COLO829 (cell line): ENCODE data around the gene THSD4.
A peak's percentile ranks its signal among the peaks of the same experiment; 100 is the strongest.

Source experiments
- DNase-seq: peaks from one replicate; pipeline ENCODE4 v3.0.0; 2012; ENCODE audit warnings: low spot score

Gene THSD4

DNA sequence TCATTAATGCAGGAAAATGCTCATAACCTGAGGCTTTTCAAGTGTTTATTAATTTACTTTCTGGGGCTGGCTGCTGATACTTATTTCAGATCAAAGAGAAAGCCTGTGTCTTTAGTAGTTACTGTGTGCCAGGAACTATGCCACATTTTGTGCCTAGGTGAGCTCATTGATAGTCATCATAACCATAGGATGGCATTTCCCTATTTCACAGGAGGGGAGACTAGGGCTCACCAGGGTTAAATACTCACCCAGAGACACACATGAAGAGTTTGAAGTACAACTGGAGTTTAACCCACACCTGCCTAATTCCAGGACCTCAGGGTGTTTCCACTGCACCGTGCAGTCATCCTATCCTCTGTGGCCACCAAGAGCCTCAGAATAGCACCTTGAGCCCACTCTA is 430.7 kb downstream of the THSD4 start:
- DNase-seq, result no peak

DNA sequence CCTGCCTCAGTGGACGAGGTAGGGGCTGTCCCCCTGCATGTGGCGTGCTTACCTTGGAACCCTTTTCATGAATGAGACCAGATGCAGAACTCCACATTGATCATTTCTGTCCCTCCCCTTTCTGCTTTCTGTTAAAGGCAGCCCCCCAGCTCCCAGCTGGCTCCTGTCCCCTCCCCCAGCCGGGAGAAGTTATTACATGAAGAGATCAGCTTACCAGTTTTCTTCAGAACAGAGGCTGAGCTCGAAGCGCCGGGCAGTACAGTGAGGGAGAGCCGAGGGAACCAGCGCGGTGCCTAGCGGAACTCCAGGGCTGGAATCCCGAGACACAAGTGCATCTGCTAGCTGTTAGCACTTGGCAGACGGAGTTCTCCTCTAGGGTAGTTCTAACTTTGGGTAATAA is 431.7 kb downstream of the THSD4 start:
- no peak for DNase-seq

DNA sequence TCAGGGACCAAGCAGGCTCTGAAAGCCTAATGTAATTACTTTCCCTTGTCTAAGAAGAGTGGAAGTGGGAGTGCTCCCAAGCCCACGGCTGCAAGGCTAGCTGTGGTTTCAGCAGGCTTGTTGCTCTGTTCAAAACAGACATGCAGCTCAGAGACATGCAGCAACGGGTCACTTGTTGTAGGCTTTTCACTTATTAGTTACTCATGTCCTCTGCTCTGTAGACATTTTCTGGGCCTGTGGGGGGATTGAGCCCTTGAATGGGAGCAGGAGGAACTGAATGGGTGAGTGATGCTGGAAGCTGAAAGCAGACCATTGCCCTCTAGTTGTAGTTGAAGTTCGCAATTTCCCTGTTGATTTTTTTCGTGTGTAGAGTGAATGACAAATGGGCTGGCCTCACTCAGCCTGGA is 433.1 kb downstream of the THSD4 start:
- no peak for DNase-seq

DNA sequence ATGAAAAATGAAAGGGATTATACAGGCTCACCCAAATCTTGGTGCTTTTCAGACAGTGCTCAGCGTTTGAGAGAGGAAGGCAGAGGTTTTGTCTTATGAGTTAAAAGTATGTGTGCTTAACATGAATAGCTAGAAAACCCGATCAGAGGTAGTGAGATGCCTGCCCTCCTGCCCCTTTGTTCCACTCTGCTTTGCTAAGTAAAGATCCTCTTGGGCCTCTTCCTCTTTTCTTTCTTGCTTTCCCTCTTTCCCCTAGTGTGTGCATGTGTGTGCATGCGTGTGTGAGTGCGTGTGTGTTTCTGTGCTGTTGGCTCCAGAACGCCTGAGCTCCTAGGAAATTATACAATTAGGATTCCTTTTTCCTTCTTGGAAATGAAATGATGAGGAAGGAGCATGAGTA is 433.8 kb downstream of the THSD4 start:
- DNase-seq, result no peak

DNA sequence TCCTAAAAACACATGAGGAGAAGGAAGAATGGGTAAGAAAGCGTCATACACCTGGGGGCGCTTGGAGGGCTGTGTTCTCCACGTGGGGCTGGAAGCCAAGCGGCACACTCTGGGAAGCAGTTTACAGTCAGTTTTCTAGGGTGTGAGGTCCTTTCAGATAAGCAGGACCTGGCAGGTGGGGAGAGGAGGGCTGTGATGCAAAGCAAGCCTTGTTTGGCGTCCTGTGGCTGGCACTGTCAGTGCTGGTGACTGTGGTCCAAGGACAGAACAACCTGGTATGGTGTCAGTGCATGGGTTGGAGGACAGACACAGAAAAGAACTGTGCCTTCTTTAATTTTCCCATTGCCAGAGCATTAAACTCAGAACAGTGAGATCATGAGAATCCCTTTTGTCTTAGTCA is 434.4 kb downstream of the THSD4 start:
- DNase-seq, result no peak

DNA sequence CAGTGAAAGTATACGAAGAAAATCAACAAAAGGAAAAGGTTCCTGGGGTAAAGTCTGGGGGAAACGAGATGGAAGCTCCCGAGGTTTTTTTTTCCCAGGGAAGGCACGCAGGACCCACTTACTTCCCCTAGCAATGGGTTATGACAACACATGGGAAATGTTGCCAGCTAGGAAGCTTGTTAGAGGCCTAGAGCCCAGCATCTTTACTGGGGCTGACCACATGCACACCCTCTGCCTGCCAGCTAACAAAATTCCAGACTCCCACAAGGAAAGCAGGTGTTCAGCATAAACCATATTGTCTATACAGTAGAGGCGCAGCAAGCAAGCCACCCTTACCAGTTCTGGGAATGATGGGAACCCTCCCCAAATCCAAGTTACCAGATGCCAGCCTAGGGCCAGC is 436.3 kb downstream of the THSD4 start:
- no peak for DNase-seq

DNA sequence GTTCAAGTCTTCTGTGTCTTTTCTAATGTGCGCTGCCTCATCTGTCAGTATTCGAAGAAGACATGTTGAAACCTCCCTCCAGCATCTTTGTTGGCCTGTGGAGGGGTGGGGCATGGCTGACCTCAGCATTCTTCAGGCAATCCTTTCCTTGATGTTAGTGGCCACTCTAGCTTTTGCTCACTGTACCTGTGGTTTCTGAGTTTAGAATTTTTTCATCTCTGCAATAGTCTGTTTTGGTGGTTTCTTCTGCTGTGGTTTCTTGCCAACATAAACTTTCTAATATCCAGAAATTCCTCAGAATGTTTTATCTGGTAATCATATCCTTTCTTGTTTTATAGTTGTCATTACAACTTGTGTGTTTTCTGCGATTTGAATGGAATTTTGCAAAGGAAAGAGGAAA is 443.8 kb downstream of the THSD4 start:
- DNase-seq, result no peak

DNA sequence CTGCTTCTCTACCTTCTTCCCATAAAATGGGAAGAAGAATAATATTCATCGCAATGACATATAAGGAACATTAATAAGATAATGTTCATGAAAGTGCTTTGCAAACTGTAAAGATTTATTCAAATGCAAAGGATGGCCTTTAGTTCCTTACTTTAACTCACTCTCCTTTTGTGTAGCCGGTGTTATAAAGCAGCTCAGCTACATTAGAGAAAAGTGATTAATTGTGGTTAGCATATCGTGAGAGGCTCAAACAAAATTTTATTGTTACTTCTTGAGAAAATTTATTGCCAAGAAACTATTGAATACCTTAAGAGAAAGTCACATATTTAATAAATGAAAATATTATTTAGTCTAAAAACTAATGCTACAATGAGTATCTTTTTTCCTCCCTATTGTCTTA is 444.3 kb downstream of the THSD4 start:
- DNase-seq, result no peak

DNA sequence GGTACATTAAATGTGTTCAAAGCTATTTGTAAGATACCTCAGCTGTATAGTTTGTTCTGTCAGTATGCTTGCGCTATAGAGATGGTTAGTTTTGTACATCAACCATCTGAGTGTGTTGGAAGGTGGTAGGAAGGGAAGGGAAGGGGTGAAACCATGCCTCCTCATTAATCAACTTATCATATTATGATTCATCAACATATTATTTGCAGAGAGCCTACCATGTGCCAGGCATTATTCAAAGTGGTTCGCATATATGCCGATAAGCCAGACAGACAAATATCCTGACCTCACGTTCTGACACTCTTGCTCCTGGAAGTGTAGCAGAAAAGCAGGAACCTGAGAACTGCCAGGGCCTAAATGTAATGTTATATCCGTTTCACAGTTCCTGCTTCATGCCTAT is 447.0 kb downstream of the THSD4 start:
- no peak for DNase-seq

DNA sequence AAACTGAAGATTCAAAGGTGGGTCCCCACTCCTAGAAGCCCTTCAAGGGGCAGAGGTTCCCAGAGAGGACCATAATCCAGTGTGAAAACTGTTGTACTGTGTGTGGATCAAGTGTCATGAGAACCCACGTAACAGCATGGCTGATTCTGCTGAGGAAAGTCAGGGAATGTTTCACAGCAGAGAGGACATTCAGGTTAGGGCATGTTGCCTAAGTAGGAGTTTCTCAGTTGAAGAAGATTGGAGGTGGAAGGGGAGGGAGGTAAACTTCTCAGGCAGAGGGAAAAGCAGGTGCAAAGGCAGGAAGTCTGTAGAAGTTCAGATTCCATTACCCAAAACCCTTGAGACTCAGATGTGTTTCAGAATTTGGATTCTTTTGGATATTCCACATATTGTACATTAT is 448.9 kb downstream of the THSD4 start:
- DNase-seq, result no peak

DNA sequence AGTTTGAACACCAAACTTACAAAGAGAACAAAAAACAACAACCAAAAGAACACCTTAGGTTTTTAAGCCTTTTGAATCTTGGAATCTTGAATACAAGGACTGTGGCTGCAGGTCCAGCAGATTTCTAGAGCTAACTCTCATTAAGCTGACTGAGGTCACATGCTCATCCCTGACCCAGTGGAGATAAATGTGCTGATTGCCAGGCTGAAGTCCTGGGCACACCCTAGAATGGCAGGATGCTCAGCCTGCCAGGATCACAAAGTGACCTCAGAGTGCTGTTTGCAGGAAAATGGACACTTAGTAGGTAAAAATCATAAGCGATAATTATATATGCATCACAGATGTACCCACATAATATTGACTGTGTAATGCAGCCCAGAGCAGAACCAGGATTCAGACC is 449.7 kb downstream of the THSD4 start:
- no peak for DNase-seq

DNA sequence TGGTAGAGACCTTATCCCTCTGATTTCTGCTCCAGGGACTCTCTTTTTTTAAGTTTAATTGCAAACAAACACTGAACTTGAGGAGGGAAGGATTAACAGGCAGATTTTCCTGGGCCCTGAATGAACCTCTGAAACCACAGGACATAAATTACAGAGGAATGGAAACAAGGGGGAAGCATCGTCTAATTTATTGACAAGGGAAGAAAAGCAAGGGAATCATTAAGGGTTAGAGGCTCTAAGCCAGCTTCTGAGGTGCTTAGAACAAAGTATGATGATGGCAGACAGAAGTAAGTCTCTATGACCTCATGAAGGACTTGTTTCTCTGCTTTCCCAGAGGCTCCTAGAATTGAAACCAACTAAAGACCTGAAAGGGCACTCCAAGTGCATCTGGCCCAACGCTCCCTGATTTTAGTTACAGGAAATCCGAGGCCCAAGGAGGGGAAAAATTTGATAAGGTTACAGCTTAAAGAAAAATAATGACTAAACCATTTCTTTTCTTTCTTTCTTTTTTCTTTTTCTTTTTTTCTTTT is 450.4 kb downstream of the THSD4 start:
- no peak for DNase-seq

DNA sequence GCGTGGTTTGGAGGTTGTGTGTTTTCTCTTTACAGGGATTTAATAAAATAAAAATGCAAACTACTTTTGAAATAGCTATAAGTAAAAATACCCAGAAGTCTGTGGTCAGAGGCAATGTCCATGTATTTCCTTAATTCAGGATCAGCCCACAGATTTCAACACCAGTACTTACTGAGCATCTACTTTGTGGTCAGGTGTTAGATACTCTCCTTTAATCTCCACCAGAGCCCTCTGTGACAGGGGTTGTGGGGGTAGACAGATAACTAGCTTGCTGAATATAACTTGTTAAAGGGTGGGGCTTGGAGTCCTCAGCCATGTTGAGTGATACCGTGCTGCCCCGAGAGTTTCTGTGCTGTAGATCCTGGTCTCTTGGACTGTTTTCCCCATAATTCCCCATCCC is 451.0 kb downstream of the THSD4 start:
- DNase-seq, result no peak

DNA sequence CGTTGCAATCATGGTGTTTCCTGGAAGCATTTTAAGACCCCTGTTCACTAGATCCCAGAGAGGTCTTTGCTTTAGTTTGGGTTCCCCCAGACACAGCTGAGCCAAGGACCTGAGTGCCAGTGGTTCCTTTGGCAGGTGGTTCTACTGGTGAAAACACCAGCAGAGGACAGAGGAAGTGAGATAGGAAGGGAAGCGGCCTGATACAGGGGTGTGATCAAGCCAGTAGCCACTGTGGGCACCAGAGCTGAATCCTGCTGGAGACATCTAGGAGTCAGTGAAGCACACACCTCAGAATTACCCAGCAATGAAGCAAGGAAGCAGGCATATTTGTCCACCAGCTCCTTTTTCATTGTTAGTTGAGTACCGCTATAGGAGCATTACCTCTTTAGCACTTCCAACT is 451.9 kb downstream of the THSD4 start:
- no peak for DNase-seq

DNA sequence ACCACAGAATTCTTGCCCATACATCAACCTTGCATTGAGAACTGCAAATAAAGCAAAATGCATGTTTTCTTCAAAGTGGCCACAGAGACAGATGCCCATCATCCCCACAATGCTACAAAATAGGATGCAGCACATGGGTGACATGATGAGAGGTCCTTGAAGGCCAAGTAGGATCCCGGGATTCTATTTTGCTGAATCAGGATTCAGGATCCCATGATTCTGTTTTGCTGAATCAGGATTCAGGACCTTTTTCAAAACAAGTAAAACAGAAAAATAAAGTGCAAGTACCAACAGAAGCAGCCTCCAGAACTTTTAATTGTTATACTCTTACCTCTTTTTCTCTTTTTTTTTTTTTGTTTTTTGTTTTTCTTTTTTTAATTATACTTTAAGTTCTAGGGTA is 453.0 kb downstream of the THSD4 start:
- no peak for DNase-seq

DNA sequence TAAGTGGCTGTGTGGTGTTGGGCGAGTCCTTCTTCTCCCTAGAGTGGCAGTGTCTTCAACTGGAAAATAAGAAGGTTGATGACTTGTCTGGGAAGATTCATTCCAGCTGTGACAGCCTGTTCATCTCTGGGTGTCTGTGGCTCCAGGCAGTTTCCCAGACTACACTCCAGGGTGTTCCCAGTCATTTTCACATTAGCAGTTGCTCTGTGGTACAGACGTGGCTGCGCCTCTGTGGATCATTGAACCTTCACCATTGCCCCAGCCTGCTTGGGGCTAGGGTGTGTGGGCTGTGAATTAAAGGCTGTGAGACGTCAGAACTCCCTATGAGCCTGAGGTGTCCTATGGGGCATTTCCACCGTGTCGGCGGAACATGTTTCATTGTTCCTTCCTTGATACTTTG is 455.5 kb downstream of the THSD4 start:
- DNase-seq, result no peak

DNA sequence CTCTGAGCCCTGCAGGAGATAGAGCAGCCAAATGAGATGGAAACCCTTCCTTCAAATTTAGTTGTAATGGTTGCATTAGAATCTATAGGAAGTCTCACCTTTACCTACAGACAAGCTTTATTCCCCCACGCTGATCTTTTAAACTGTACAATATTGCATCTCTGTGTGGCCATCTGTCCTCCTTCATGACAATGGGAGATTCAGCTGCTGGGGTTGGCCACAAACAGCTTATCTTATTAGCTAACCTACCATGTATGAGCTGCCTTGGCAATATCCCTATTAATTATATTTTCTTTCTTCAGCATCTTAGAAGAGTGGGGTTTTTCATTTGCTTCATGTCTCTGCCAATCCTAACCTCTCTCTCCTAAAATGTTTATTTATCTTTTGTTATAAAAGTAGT is 456.4 kb downstream of the THSD4 start:
- no peak for DNase-seq

DNA sequence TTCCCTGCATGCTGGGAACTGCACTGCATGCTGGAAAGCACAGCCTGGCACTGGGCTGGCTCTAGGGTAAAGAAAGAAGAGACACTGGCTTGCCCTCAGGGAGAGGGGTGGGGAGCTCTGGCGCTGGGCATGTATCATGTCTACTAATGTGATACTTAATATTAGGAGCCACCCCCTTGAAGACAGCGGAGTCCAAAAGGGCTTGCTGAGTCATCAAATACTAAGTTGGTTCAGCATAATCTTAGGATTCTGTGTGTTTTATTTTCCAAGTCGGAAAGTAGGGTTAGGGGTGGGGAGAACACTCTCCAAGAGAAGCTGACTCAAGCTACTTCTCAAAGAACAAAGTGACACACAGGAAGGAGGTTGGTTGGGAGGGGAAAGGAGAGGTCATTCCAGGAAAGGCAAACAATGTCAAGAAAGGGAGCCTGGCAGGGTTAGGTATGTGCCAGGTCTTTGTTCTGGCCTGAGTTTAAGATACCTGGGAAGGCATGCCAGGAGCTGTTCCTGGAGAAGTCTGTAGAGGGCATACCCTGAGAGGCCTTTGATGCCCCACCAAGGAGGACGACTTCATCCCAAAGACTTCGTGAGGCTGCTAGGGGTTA is 457.3 kb downstream of the THSD4 start:
- DNase-seq, result no peak

DNA sequence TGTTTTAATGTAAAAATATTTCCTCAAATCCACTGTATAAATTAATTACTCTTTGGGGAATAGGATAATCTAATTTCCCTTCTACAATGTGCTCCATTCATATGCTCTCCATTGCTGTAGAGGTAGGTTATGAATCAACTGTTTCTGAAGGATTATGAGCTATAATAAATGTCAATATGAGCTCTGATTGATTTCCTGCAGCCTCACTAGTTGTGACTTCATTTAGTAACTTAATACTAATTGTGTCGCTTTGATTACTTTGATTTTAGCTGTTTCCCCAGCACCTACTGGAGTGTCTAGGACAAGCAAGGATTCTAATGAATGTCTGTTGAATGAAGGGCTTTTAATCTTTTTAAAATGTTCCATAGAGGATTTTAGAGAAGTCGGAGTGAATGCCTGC is 458.3 kb downstream of the THSD4 start:
- DNase-seq, result no peak

DNA sequence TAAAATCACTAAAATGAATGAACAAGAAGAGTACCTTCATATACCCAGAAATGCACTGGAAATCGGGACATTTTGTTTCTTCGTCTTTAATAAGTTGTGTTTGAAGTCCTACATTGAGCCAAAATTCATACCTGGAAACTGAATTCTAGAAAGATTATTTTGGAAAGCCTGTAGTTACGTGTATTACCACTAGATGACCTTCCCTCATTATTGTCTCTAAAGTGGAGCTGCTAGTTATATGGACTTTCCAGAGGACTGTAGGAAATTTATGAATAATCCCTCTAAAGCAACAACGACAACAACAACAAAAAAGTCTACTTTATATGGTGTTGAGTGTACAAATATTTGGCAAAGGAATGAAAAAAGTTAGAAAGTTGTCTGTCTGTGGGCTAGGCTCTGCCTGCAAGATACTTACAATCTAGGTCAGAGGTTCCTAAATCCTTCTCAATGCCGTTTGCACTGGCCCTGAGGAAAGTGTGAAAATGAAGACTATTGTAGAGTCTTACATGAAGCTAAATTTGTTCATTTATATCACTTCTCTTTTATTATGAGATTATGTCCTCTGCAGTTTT is 460.3 kb downstream of the THSD4 start:
- peak; percentile 27 for DNase-seq

DNA sequence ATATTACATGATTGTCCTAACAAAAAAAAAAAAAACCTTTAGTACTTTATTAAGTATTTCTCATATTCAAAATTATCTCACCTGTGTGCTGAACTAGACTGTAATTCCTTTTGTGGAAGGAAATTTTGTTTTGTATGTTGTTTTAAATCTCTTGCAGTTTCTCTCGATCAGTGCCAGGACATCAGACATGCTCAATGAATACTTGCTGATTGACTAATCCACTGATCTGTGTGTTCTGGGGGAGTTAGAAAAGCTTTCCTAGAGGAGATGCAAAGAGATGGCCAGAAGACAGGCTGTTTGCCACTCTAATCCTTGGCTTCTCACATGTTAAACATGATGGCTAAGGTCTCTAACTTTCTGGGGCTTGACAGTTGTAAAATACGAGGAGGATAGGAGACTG is 461.8 kb downstream of the THSD4 start:
- no peak for DNase-seq

DNA sequence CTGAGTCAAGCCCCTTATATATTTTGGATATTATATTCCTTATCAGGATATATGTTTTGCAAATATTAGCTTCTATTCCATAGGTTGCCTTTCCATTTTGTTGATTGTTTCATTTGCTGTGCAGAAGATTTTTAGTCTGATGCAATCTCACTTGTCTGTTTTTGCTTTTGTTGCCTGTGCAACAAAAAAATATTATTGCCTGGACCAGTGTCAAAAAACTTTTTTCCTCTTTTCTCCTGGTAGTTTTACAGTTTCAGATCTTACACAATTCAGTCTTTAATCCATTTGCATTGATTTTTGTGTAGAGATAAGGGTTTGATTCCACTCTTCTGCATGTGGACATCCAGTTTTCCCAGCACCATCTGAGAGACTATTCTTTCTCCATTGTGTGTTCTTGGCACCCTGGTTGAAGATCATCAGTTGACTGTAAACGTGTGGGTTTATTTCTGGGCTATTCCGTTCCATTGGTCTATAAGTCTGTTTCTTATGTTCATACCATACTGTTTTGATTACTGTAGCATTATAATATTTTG is 466.2 kb downstream of the THSD4 start:
- DNase-seq, result no peak

DNA sequence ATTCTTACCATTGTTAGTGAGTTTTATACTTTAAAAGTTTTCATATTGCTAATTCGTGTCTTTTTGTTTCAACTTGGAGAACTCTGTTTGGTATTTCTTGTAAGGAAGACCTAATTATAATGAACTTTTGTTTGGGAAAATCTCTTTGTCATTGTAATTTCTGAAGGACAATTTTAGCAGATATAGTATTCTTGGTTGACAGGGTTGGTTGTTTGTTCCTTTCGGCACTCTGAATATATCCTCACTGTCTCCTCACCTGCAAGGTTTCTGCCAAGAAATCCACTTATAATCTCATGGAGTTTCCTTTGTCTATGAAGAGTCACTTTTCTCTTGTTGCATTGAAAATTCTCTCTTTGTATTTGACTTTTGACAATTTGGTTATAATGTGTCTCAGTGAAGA is 469.9 kb downstream of the THSD4 start:
- no peak for DNase-seq

DNA sequence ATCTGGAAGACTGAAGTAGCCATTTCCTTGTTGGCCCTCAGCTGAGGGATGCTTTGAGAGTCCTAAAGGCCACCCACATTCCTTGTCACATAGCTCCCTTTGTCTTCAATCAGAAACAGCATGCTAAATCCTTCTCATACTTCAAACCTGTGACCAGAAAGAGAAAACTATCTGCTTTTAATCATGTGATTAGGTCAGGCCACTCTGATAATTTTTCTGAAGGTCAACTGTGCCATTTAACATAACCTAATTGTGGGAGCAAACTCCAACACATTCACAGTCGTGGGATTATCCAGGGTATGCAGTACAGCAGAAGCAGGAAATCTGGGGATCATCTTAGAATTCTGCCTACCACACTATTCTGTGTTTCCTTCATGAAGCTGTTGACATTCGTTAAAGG is 471.2 kb downstream of the THSD4 start:
- no peak for DNase-seq
